Neural cell (in vitro differentiated cells): ENCODE results near the gene DPM2. TPM values are rescaled to one million over a fixed set of nuclear protein-coding genes. Genes with fewer than 3 reads are reported as not detected.

Source experiments
- H2AFZ ChIP-seq: fragments of 200-600, 300-800 bp; sonication (generic), shearing (Covaris generic); 2 replicates; pipeline ENCODE4 v1.6.0; 2014; ENCODE audit warnings: low read depth, mild to moderate bottlenecking, antibody characterized with exemption, low read length, moderate library complexity
- H3F3A ChIP-seq: fragments of 200-600 bp; shearing (Covaris generic); 2 replicates; pipeline ENCODE4 v1.6.1; 2016; ENCODE audit warnings: mild to moderate bottlenecking, moderate library complexity, mixed read lengths, antibody characterized with exemption, low read length; ENCODE audit not compliant: insufficient read depth, poor library complexity, severe bottlenecking
- H3K27ac ChIP-seq: fragments of 200-600, 300-800 bp; sonication (generic), shearing (Covaris generic); 2 replicates; pipeline ENCODE4 v1.5.1; 2014; ENCODE audit warnings: mild to moderate bottlenecking, low read length, moderate library complexity
- H3K27me3 ChIP-seq: fragments of 300-800, 200-600 bp; sonication (generic), shearing (Covaris generic); 2 replicates; pipeline ENCODE4 v1.6.0; 2014; ENCODE audit warnings: mild to moderate bottlenecking, low read depth, low read length, moderate library complexity; ENCODE audit not compliant: insufficient read depth
- H3K36me3 ChIP-seq: fragments of 300-800, 200-600 bp; sonication (generic), shearing (Covaris generic); 2 replicates; pipeline ENCODE4 v1.5.1; 2014; ENCODE audit warnings: mild to moderate bottlenecking, antibody characterized with exemption, low read length, moderate library complexity; ENCODE audit not compliant: insufficient read depth
- H3K4me2 ChIP-seq: fragments of 300-800, 200-600 bp; sonication (generic), shearing (Covaris generic); 2 replicates; pipeline ENCODE4 v1.6.0; 2014; ENCODE audit warnings: mild to moderate bottlenecking, low read length
- H3K4me3 ChIP-seq: fragments of 300-800, 200-600 bp; sonication (generic), shearing (Covaris generic); 2 replicates; pipeline ENCODE4 v1.5.1; 2014; ENCODE audit warnings: mild to moderate bottlenecking, low read length, moderate library complexity
- H3K79me2 ChIP-seq: fragments of 200-600 bp; shearing (Covaris generic); replicated peaks from 2 replicates; pipeline ENCODE4 v1.6.0; 2014; ENCODE audit warnings: mild to moderate bottlenecking, low read length, moderate library complexity; ENCODE audit not compliant: insufficient read depth
- H3K9ac ChIP-seq: fragments of 300-800, 200-600 bp; sonication (generic), shearing (Covaris generic); 2 replicates; pipeline ENCODE4 v1.6.1; 2016; ENCODE audit warnings: mild to moderate bottlenecking, low read length, mixed read lengths
- H3K9me2 ChIP-seq: fragments of 200-600 bp; shearing (Covaris generic); 2 replicates; pipeline ENCODE4 v1.6.1; 2016; ENCODE audit warnings: mild to moderate bottlenecking, low read length, mixed read lengths; ENCODE audit not compliant: insufficient read depth
- H3K9me3 ChIP-seq: fragments of 200-600, 300-800 bp; sonication (generic), shearing (Covaris generic); 2 replicates; pipeline ENCODE4 v1.6.1; 2016; ENCODE audit warnings: mild to moderate bottlenecking, mixed run types, low read length, moderate library complexity, mixed read lengths
- H4K20me1 ChIP-seq: fragments of 200-600 bp; shearing (Covaris generic); 2 replicates; pipeline ENCODE4 v1.6.1; 2016; ENCODE audit warnings: mild to moderate bottlenecking, mixed run types; ENCODE audit not compliant: insufficient read depth
- EP300 ChIP-seq: fragments of 450-650 bp; conservative IDR thresholded peaks from 2 replicates; pipeline ENCODE4 v1.6.1; 2014; ENCODE audit warnings: antibody characterized with exemption, mild to moderate bottlenecking, moderate library complexity; ENCODE audit not compliant: poor library complexity, severe bottlenecking
- EZH2 ChIP-seq: fragments of 200-600, 300-800 bp; shearing (Covaris generic), sonication (generic); IDR thresholded peaks from 2 replicates; pipeline ENCODE4 v1.6.1; 2014; ENCODE audit warnings: antibody characterized with exemption, low read length, borderline replicate concordance, mild to moderate bottlenecking; ENCODE audit not compliant: insufficient read depth, poor library complexity, severe bottlenecking
- MXI1 ChIP-seq: fragments of 450-650 bp; conservative IDR thresholded peaks from 2 replicates; pipeline ENCODE4 v1.6.1; 2014; ENCODE audit warnings: antibody characterized with exemption, mild to moderate bottlenecking; ENCODE audit not compliant: poor library complexity, severe bottlenecking
- POLR2AphosphoS5 ChIP-seq: IDR thresholded peaks from 2 replicates; pipeline ENCODE4 v1.6.1; 2012
- RAD21 ChIP-seq: fragments of 450-650 bp; conservative IDR thresholded peaks from 2 replicates; pipeline ENCODE4 v1.6.1; 2014; ENCODE audit warnings: antibody characterized with exemption, mild to moderate bottlenecking, moderate library complexity
- SMC3 ChIP-seq: fragments of 450-650 bp; conservative IDR thresholded peaks from 2 replicates; pipeline ENCODE4 v1.6.1; 2014; ENCODE audit warnings: antibody characterized with exemption, mild to moderate bottlenecking, moderate library complexity; ENCODE audit not compliant: poor library complexity
- TAF1 ChIP-seq: IDR thresholded peaks from 2 replicates; pipeline ENCODE4 v1.6.1; 2012; ENCODE audit warnings: low read depth
- polyA plus RNA-seq: library from polyadenylated mRNA; depleted of rRNA; stranded (reverse); fragments of >200 nt; gene quantifications from 2 replicates; pipeline ENCODE4 v1.2.3, GENCODE V29; 2014
- TF ChIP-seq, protein P1 (sequence below): IDR thresholded peaks from 2 replicates; pipeline ENCODE4 v1.6.1; 2012; ENCODE audit warnings: borderline replicate concordance
- TF ChIP-seq, protein P2 (sequence below): fragments of 450-650 bp; IDR thresholded peaks from 2 replicates; pipeline ENCODE4 v1.5.1; 2014; ENCODE audit warnings: antibody characterized with exemption, mild to moderate bottlenecking, moderate library complexity; ENCODE audit not compliant: poor library complexity, severe bottlenecking

DPM2 gene
- polyA plus RNA-seq, 1 donor from 2014 or later, result 30.5 TPM

DNA sequence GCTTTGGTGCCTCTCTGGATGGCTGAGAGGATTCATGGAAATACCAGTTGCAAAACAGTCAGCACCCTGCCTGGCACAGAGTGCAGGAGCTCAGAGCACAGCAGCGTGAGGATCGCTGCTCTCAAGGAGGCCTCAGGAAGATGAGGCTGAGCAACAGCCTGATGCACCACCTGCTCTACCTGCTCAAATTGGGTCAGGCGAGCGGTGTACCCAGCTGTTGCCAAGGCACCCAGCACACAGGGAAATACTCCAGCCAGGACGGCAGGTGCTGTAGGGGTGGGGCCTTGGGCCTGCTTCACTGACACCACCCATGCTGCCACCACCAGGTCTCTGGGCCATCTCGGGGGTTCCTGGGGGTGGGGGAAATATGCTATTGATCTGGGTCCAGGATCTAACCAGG, 38.8 kb upstream of the DPM2 start:
- H4K20me1 ChIP-seq, result peaks cover 18% of the 10 kb centered on the region
- H3K9me2 ChIP-seq, result no peaks in the 10 kb centered on the region
- H3F3A ChIP-seq, result no peaks in the 10 kb centered on the region
- no peak overlapping the region for H3K9ac ChIP-seq
- H3K36me3 ChIP-seq, result no peaks in the 10 kb centered on the region
- H3K27me3 ChIP-seq, result no peaks in the 10 kb centered on the region
- peaks cover 71% of the 10 kb centered on the region for H3K79me2 ChIP-seq
- TF ChIP-seq EZH2 (no peak), POLR2AphosphoS5 (no peak), EP300 (no peak), TAF1 (no peak), SMC3 (no peak), RAD21 (no peak), MXI1 (no peak)
- TF ChIP-seq, protein P1, sequence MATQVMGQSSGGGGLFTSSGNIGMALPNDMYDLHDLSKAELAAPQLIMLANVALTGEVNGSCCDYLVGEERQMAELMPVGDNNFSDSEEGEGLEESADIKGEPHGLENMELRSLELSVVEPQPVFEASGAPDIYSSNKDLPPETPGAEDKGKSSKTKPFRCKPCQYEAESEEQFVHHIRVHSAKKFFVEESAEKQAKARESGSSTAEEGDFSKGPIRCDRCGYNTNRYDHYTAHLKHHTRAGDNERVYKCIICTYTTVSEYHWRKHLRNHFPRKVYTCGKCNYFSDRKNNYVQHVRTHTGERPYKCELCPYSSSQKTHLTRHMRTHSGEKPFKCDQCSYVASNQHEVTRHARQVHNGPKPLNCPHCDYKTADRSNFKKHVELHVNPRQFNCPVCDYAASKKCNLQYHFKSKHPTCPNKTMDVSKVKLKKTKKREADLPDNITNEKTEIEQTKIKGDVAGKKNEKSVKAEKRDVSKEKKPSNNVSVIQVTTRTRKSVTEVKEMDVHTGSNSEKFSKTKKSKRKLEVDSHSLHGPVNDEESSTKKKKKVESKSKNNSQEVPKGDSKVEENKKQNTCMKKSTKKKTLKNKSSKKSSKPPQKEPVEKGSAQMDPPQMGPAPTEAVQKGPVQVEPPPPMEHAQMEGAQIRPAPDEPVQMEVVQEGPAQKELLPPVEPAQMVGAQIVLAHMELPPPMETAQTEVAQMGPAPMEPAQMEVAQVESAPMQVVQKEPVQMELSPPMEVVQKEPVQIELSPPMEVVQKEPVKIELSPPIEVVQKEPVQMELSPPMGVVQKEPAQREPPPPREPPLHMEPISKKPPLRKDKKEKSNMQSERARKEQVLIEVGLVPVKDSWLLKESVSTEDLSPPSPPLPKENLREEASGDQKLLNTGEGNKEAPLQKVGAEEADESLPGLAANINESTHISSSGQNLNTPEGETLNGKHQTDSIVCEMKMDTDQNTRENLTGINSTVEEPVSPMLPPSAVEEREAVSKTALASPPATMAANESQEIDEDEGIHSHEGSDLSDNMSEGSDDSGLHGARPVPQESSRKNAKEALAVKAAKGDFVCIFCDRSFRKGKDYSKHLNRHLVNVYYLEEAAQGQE, result no peak
- TF ChIP-seq, protein P2, sequence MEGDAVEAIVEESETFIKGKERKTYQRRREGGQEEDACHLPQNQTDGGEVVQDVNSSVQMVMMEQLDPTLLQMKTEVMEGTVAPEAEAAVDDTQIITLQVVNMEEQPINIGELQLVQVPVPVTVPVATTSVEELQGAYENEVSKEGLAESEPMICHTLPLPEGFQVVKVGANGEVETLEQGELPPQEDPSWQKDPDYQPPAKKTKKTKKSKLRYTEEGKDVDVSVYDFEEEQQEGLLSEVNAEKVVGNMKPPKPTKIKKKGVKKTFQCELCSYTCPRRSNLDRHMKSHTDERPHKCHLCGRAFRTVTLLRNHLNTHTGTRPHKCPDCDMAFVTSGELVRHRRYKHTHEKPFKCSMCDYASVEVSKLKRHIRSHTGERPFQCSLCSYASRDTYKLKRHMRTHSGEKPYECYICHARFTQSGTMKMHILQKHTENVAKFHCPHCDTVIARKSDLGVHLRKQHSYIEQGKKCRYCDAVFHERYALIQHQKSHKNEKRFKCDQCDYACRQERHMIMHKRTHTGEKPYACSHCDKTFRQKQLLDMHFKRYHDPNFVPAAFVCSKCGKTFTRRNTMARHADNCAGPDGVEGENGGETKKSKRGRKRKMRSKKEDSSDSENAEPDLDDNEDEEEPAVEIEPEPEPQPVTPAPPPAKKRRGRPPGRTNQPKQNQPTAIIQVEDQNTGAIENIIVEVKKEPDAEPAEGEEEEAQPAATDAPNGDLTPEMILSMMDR, result no peak
- no peak overlapping the region for H2AFZ ChIP-seq
- H3K4me3 ChIP-seq, result peak overlapping the region; percentile 93
- no peaks in the 10 kb centered on the region for H3K9me3 ChIP-seq
- H3K4me2 ChIP-seq, result no peak overlapping the region
- no peak overlapping the region for H3K27ac ChIP-seq

GRCh38 chr9:127975376-127976315, 38.0 kb upstream of the DPM2 start:
- Histone ChIP-seq H3K4me3 (peak overlapping the region; percentile 93), H2AFZ (no peak overlapping the region), H3F3A (no peaks in the 10 kb centered on the region), H3K9ac (no peak overlapping the region), H3K9me2 (no peaks in the 10 kb centered on the region), H3K79me2 (peaks cover 71% of the 10 kb centered on the region), H3K4me2 (no peak overlapping the region), H3K9me3 (no peaks in the 10 kb centered on the region), H4K20me1 (peaks cover 18% of the 10 kb centered on the region), H3K27me3 (no peaks in the 10 kb centered on the region), H3K27ac (no peak overlapping the region), H3K36me3 (no peaks in the 10 kb centered on the region)
- TF ChIP-seq TAF1 (no peak), RAD21 (no peak), MXI1 (no peak), EZH2 (no peak), POLR2AphosphoS5 (no peak), EP300 (no peak), SMC3 (no peak)
- TF ChIP-seq, protein P1, result no peak
- TF ChIP-seq, protein P2, result no peak
